ENCODE data around the gene LEAP2. TPM values are rescaled to one million over a fixed set of nuclear protein-coding genes. Genes with fewer than 3 reads are reported as not detected.
A peak's percentile ranks its signal among the peaks of the same experiment; 100 is the strongest.

LEAP2 gene
- total and polyA plus RNA-seq, 2 of the 8 experiments (the other 6 are each of a cell fraction or from before 2014, with no cell fraction given) = 1.8 to 2.9 TPM

GRCh38 chr5:132866342-132867045, 7.0 kb upstream of the LEAP2 start, which contains the start of the genes GDF9 and UQCRQ (continued):
- TF ChIP-seq USF2 (IDR thresholded peaks at IDR 0.05; ENCODE audit: low read length) (peak; percentile 24; the same call in 1 of the 2 replicates), MAFK (IDR thresholded peaks at IDR 0.05; ENCODE audit: low read depth, low read length) (no peak), TCF12 (IDR thresholded peaks at IDR 0.05; ENCODE audit: low read depth, low read length) (0 out of 2 replicates have a peak, but pooled peaks have one; percentile 5), CTBP2 (IDR thresholded peaks at IDR 0.05; ENCODE audit: borderline replicate concordance, insufficient read depth, insufficient read length, low read length) (no peak), SUZ12 (IDR thresholded peaks at IDR 0.05; ENCODE audit: low read length) (no peak), POU5F1 (IDR thresholded peaks at IDR 0.05; ENCODE audit: low read depth, low read length) (no peak), RAD21 (IDR thresholded peaks at IDR 0.05 in 1 of 2, conservative IDR thresholded peaks at IDR 0.05 in 1 of 2; ENCODE audit: low read depth in 2 of 2, low read length in 2 of 2) (peak; percentile 61 to 70), RFX5 (IDR thresholded peaks at IDR 0.05; ENCODE audit: borderline replicate concordance, low read depth, low read length) (no peak), SP1 (IDR thresholded peaks at IDR 0.05; ENCODE audit: low read depth, low read length) (peak; percentile 82), TEAD4 (IDR thresholded peaks at IDR 0.05; ENCODE audit: low read depth, low read length) (peak; percentile 58), SIX5 (IDR thresholded peaks at IDR 0.05; ENCODE audit: low read depth, low read length) (0 out of 2 replicates have a peak, but pooled peaks have one; percentile 19), JUN (IDR thresholded peaks at IDR 0.05; ENCODE audit: low read depth, low read length) (no peak), CHD2 (IDR thresholded peaks at IDR 0.05; ENCODE audit: low read length) (no peak)

Data from H1 (cell line).